Activated B cell treated with CpG ODN at 0.5 μM for 24 hours (primary cell): Measurements from ENCODE around the gene APBB1IP. TPM values are rescaled to one million over a fixed set of nuclear protein-coding genes. Genes with fewer than 3 reads are reported as not detected.
A peak's percentile ranks its signal among the peaks of the same experiment; 100 is the strongest.

Experiments used
- ATAC-seq: fragments of 200-7000 bp; cut with Tn5 transposase; one replicate; pipeline ENCODE4 v1.10.0; 2021; ENCODE audit warnings: low read depth, mild to moderate bottlenecking, moderate library complexity
- CTCF ChIA-PET: fragments of 350-600 bp; sonication (Branson Sonifier 250); formaldehyde crosslinking; loops from one replicate; lab custom pipeline; 2021; ENCODE audit warnings: antibody characterized with exemption; lab: Charles Lee
- POLR2A ChIA-PET: fragments of 350-600 bp; sonication (Branson Sonifier 250); formaldehyde crosslinking; loops from one replicate; lab custom pipeline; 2021; ENCODE audit warnings: antibody characterized with exemption; lab: Charles Lee
- DNase-seq: peaks from one replicate; pipeline ENCODE4 v3.0.0; 2022
- H3K27ac Mint-ChIP-seq: one replicate; pipeline ENCODE4 v1.8.0; 2020; ENCODE audit warnings: mixed read lengths
- H3K27me3 Mint-ChIP-seq: one replicate; pipeline ENCODE4 v1.8.0; 2021; ENCODE audit warnings: mixed read lengths
- H3K36me3 Mint-ChIP-seq: one replicate; pipeline ENCODE4 v1.8.0; 2021; ENCODE audit warnings: low read depth, mixed read lengths
- H3K4me1 Mint-ChIP-seq: one replicate; pipeline ENCODE4 v1.8.0; 2021; ENCODE audit warnings: mixed read lengths
- H3K4me3 Mint-ChIP-seq: one replicate; pipeline ENCODE4 v1.8.0; 2020; ENCODE audit warnings: mild to moderate bottlenecking, mixed read lengths
- H3K9me3 Mint-ChIP-seq: one replicate; pipeline ENCODE4 v1.8.0; 2020; ENCODE audit warnings: mixed read lengths
- CTCF ChIP-seq: fragments of 200-600 bp; IDR thresholded peaks from one replicate; pipeline ENCODE4 v1.8.0; 2022; ENCODE audit warnings: antibody characterized with exemption, mild to moderate bottlenecking
- intact Hi-C: fragments of 100-400 bp; cut with micrococcal nuclease; formaldehyde crosslinking; loops from one replicate; pipeline ENCODE4 v1.15.1; 2024
- total RNA-seq: library from RNA; stranded (reverse); gene quantifications from 2 replicates; pipeline ENCODE4 v1.2.3, GENCODE V29; 2022

APBB1IP gene
- total RNA-seq, 1 donor from 2014 or later, result 85.5 TPM

- no peak for DNase-seq
Observed at GRCh38 chr10:26408858-26409494, 29.2 kb upstream of the APBB1IP start.

GRCh38 chr10:26410356-26410755, 27.8 kb upstream of the APBB1IP start:
- no peak for TF ChIP-seq CTCF
- no peak for ATAC-seq
- peaks cover 28% of the 10 kb centered on the region for H3K4me1 Mint-ChIP-seq
- no peaks in the 10 kb centered on the region for H3K9me3 Mint-ChIP-seq
- DNase-seq, result no peak
- CTCF ChIA-PET, result interaction anchor here (2.5 kb wide), 1 partner anchor 93 kb away, joined by 6 read pairs; no protein-coding TSS in a partner anchor
- no peak overlapping the region for H3K4me3 Mint-ChIP-seq
- H3K27me3 Mint-ChIP-seq, result no peaks in the 10 kb centered on the region
- H3K27ac Mint-ChIP-seq, result no peak overlapping the region
- intact Hi-C loops, result no loop called here
- POLR2A ChIA-PET, result no interaction called here
- no peaks in the 10 kb centered on the region for H3K36me3 Mint-ChIP-seq

More at GRCh38 chr10:26408858-26409494, 29.2 kb upstream of the APBB1IP start:
- intact Hi-C loops, result no loop called here
- no peaks in the 10 kb centered on the region for H3K36me3 Mint-ChIP-seq
- no peaks in the 10 kb centered on the region for H3K27me3 Mint-ChIP-seq
- no peak overlapping the region for H3K4me3 Mint-ChIP-seq
- no peak for ATAC-seq
- no peaks in the 10 kb centered on the region for H3K9me3 Mint-ChIP-seq
- peaks cover 28% of the 10 kb centered on the region for H3K4me1 Mint-ChIP-seq
- no peak overlapping the region for H3K27ac Mint-ChIP-seq
- no peak for TF ChIP-seq CTCF
- POLR2A ChIA-PET, result interaction anchor here (0.6 kb wide), 1 partner anchor 78 kb away, joined by 3 read pairs; no protein-coding TSS in a partner anchor
- CTCF ChIA-PET, result interaction anchor here (1.3 to 2.5 kb wide), 3 partner anchors 21 to 95 kb away, joined by 4 to 6 read pairs (median 4); no protein-coding TSS in a partner anchor

DNA sequence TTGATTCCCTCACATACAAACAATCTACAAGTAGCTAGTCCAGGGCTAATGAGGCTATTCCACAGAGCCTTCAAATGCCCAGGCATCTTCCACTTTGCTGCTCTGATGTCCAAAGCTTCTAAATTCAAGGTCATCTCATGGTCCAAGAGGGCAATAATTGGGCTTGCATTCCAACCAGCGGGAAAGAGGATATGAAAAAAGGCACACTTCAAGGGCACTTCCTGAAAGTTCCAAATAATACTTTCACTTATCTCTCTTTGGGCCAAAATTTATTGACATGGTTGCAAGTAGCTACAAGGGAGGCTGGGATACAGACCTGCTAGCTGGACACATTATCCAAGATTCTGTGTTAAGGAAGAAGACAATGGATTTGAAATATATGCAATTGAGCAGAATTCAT, 25.2 kb upstream of the APBB1IP start:
- H3K4me3 Mint-ChIP-seq, result no peak overlapping the region
- H3K27ac Mint-ChIP-seq, result no peak overlapping the region
- H3K27me3 Mint-ChIP-seq, result no peaks in the 10 kb centered on the region
- peaks cover 22% of the 10 kb centered on the region for H3K4me1 Mint-ChIP-seq
- H3K9me3 Mint-ChIP-seq, result no peaks in the 10 kb centered on the region
- ATAC-seq (no peak), DNase-seq (no peak)
- POLR2A ChIA-PET, result interaction anchor here (0.6 to 1.2 kb wide), 2 partner anchors 26 to 35 kb away, joined by 3 to 6 read pairs; partner anchors contain the start of gene APBB1IP
- no peak for TF ChIP-seq CTCF
- intact Hi-C loops, result no loop called here
- CTCF ChIA-PET, result interaction anchor here (1.7 kb wide), 1 partner anchor 77 kb away, joined by 5 read pairs; no protein-coding TSS in a partner anchor
- no peaks in the 10 kb centered on the region for H3K36me3 Mint-ChIP-seq

DNA sequence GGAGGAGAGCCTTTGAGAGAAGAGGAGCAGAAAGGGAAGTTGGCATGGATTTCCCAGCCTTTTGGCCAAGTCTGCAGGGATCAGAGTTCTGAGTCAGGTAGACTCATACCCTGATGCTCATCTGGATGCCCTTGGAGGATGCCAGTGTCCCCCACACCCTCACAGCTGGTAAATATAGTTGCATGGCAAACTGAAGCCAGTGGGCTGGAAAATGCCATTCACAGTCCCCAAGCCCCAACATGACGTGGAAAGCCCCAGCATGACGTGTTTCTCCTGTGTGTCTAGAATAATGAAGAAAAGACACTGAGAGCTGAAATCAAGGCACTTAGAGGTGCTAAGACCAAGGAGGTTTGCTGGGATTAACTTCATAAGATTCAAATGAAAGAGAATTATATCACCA, 24.8 kb upstream of the APBB1IP start:
- CTCF ChIA-PET, result interaction anchor here (1.7 kb wide), 1 partner anchor 78 kb away, joined by 5 read pairs; no protein-coding TSS in a partner anchor
- H3K4me1 Mint-ChIP-seq, result peaks cover 21% of the 10 kb centered on the region
- H3K27ac Mint-ChIP-seq, result no peak overlapping the region
- POLR2A ChIA-PET, result interaction anchor here (0.6 to 1.2 kb wide), 2 partner anchors 25 to 34 kb away, joined by 3 to 6 read pairs; partner anchors contain the start of gene APBB1IP
- H3K36me3 Mint-ChIP-seq, result no peaks in the 10 kb centered on the region
- intact Hi-C loops, result no loop called here
- no peaks in the 10 kb centered on the region for H3K27me3 Mint-ChIP-seq
- no peak overlapping the region for H3K4me3 Mint-ChIP-seq
- no peaks in the 10 kb centered on the region for H3K9me3 Mint-ChIP-seq
- TF ChIP-seq CTCF, result no peak
- DNase-seq, result no peak
- peak; percentile 68 for ATAC-seq

- Mint-ChIP-seq H3K4me3 (no peak overlapping the region), H3K27ac (no peak overlapping the region), H3K9me3 (no peaks in the 10 kb centered on the region), H3K27me3 (no peaks in the 10 kb centered on the region), H3K4me1 (peaks cover 13% of the 10 kb centered on the region), H3K36me3 (no peaks in the 10 kb centered on the region)
- no peak for TF ChIP-seq CTCF
- ChIA-PET POLR2A (interaction anchor here (0.5 kb wide), 1 partner anchor 52 kb away, joined by 3 read pairs; no protein-coding TSS in a partner anchor), CTCF (no interaction called here)
- intact Hi-C loops, result no loop called here
- ATAC-seq (no peak), DNase-seq (no peak)
Observed at GRCh38 chr10:26417136-26417535, 21.0 kb upstream of the APBB1IP start.
